Calu3 (cell line): Measurements from ENCODE around the gene HACD3. TPM values are rescaled to one million over a fixed set of nuclear protein-coding genes. Genes with fewer than 3 reads are reported as not detected.

Experiments
- BruUV-seq: library from RNA; stranded (reverse); fragments of 400-500 nt; replicated peaks from 2 replicates; lab custom pipeline; 2021; lab: Mats Ljungman, UMichigan
- CTCF ChIA-PET: fragments of 300-600 bp; sonication (Branson Sonifier 250); formaldehyde crosslinking; loops from one replicate; lab custom pipeline; 2022; ENCODE audit warnings: antibody characterized with exemption; lab: Charles Lee
- DNase-seq: peaks from one replicate; pipeline ENCODE4 v3.0.0; 2022
- H3K27ac Mint-ChIP-seq: one replicate; pipeline ENCODE4 v1.8.0; 2022; ENCODE audit warnings: mixed read lengths; ENCODE audit not compliant: unreplicated experiment
- H3K27me3 Mint-ChIP-seq: one replicate; pipeline ENCODE4 v1.8.0; 2022; ENCODE audit warnings: mixed read lengths; ENCODE audit not compliant: unreplicated experiment
- H3K36me3 Mint-ChIP-seq: one replicate; pipeline ENCODE4 v1.8.0; 2022; ENCODE audit warnings: mild to moderate bottlenecking, moderate library complexity, mixed read lengths; ENCODE audit not compliant: insufficient read depth, unreplicated experiment
- H3K4me1 Mint-ChIP-seq: one replicate; pipeline ENCODE4 v1.8.0; 2022; ENCODE audit warnings: mild to moderate bottlenecking, low read depth, mixed read lengths; ENCODE audit not compliant: unreplicated experiment
- H3K4me3 Mint-ChIP-seq: one replicate; pipeline ENCODE4 v1.8.0; 2022; ENCODE audit warnings: mild to moderate bottlenecking, low read depth, moderate library complexity, mixed read lengths; ENCODE audit not compliant: unreplicated experiment
- H3K9me3 Mint-ChIP-seq: one replicate; pipeline ENCODE4 v1.8.0; 2022; ENCODE audit warnings: low read depth, mixed read lengths; ENCODE audit not compliant: unreplicated experiment
- intact Hi-C: fragments of 100-400 bp; cut with micrococcal nuclease; formaldehyde crosslinking; loops from one replicate; pipeline ENCODE4 v1.10.0; 2022; ENCODE audit not compliant: unreplicated experiment
- total RNA-seq: library from RNA; stranded (reverse); gene quantifications from 2 replicates; pipeline ENCODE4 v1.2.3, GENCODE V29; 2022
- TF ChIP-seq, protein P1 (sequence below): fragments of 200-600 bp; IDR thresholded peaks from one replicate; pipeline ENCODE4 v1.8.0; 2022; ENCODE audit warnings: antibody characterized with exemption; ENCODE audit not compliant: unreplicated experiment

HACD3 gene
- total RNA-seq, 1 experiment from 2014 or later: 135 TPM

GRCh38 chr15:65578904-65579728 lies 48.9 kb downstream of the HACD3 start:
- TF ChIP-seq, protein P1, sequence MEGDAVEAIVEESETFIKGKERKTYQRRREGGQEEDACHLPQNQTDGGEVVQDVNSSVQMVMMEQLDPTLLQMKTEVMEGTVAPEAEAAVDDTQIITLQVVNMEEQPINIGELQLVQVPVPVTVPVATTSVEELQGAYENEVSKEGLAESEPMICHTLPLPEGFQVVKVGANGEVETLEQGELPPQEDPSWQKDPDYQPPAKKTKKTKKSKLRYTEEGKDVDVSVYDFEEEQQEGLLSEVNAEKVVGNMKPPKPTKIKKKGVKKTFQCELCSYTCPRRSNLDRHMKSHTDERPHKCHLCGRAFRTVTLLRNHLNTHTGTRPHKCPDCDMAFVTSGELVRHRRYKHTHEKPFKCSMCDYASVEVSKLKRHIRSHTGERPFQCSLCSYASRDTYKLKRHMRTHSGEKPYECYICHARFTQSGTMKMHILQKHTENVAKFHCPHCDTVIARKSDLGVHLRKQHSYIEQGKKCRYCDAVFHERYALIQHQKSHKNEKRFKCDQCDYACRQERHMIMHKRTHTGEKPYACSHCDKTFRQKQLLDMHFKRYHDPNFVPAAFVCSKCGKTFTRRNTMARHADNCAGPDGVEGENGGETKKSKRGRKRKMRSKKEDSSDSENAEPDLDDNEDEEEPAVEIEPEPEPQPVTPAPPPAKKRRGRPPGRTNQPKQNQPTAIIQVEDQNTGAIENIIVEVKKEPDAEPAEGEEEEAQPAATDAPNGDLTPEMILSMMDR: no peak
- Mint-ChIP-seq H3K27ac (no peak overlapping the region), H3K36me3 (peaks cover 43% of the 10 kb centered on the region), H3K27me3 (no peaks in the 10 kb centered on the region), H3K9me3 (no peaks in the 10 kb centered on the region), H3K4me1 (no peaks in the 10 kb centered on the region), H3K4me3 (no peak overlapping the region)
- no peak for DNase-seq
- intact Hi-C loops: no loop called here
- CTCF ChIA-PET: no interaction called here
- BruUV-seq: TSS peak; percentile 61

DNA sequence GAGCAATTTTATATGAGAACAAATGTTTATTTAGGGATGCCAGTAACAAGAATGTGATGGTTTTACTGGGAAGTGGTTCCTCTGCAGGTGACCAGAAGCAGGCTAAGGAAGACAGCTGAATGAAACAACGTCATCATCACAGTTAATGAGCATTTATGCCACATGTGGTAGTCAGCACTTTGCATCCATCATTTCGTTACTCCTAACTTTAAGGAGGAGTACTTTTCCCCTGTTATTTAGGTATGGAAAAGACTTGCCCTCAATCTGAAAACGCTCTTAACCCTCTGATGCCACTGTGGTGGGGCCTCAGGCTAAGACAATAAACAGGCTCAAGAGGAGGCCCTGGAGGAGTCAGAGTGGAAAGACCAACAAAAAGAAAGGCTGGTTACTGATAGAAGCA lies 49.5 kb downstream of the HACD3 start:
- intact Hi-C loops: no loop called here
- CTCF ChIA-PET: no interaction called here
- no TSS peak for BruUV-seq
- no peaks in the 10 kb centered on the region for H3K27me3 Mint-ChIP-seq
- DNase-seq: no peak
- TF ChIP-seq, protein P1: no peak
- H3K9me3 Mint-ChIP-seq: no peaks in the 10 kb centered on the region
- peaks cover 36% of the 10 kb centered on the region for H3K36me3 Mint-ChIP-seq
- no peaks in the 10 kb centered on the region for H3K4me1 Mint-ChIP-seq
- H3K4me3 Mint-ChIP-seq: no peak overlapping the region
- no peak overlapping the region for H3K27ac Mint-ChIP-seq

- Mint-ChIP-seq H3K4me1 (no peaks in the 10 kb centered on the region), H3K4me3 (no peak overlapping the region), H3K27me3 (no peaks in the 10 kb centered on the region), H3K36me3 (peaks cover 34% of the 10 kb centered on the region), H3K9me3 (no peaks in the 10 kb centered on the region), H3K27ac (no peak overlapping the region)
- BruUV-seq: no TSS peak
- intact Hi-C loops: no loop called here
- no peak for DNase-seq
- CTCF ChIA-PET: no interaction called here
- TF ChIP-seq, protein P1: no peak
These were observed 50.0 kb downstream of the HACD3 start for GRCh38 chr15:65580287-65580686.

- H3K4me1 Mint-ChIP-seq: no peaks in the 10 kb centered on the region
- TF ChIP-seq, protein P1: no peak
- DNase-seq: no peak
- peaks cover 24% of the 10 kb centered on the region for H3K36me3 Mint-ChIP-seq
- CTCF ChIA-PET: no interaction called here
- no peaks in the 10 kb centered on the region for H3K27me3 Mint-ChIP-seq
- intact Hi-C loops: no loop called here
- no peak overlapping the region for H3K4me3 Mint-ChIP-seq
- H3K27ac Mint-ChIP-seq: no peak overlapping the region
- no TSS peak for BruUV-seq
- H3K9me3 Mint-ChIP-seq: no peaks in the 10 kb centered on the region
These were observed 53.4 kb downstream of the HACD3 start for GRCh38 chr15:65583701-65584100.
